GM12875 (cell line): ENCODE measurements around the gene RGS12.

Experiments
- H3K4me3 ChIP-seq: one replicate; pipeline ENCODE4 v1.5.1; 2011; ENCODE audit warnings: low read depth, low read length, control low read depth
- CTCF ChIP-seq: IDR thresholded peaks from 2 replicates; pipeline ENCODE4 v1.5.1; 2011; ENCODE audit warnings: low read depth, mild to moderate bottlenecking, control low read depth, inconsistent platforms, low read length, moderate library complexity, borderline replicate concordance; ENCODE audit not compliant: insufficient read depth

RGS12 gene

GRCh38 chr4:3310301-3311094 lies 17.7 kb downstream of the RGS12 start:
- no peak for TF ChIP-seq CTCF
- no peak overlapping the region for H3K4me3 ChIP-seq

- no peak for TF ChIP-seq CTCF
- H3K4me3 ChIP-seq: no peak overlapping the region
These were observed 18.2 kb downstream of the RGS12 start for GRCh38 chr4:3311095-3311372.

GRCh38 chr4:3311489-3312171 lies 18.8 kb downstream of the RGS12 start:
- no peak overlapping the region for H3K4me3 ChIP-seq
- no peak for TF ChIP-seq CTCF

- no peak for TF ChIP-seq CTCF
- no peak overlapping the region for H3K4me3 ChIP-seq
These were observed 19.5 kb downstream of the RGS12 start for GRCh38 chr4:3312362-3312761.

GRCh38 chr4:3313139-3313538 lies 20.3 kb downstream of the RGS12 start:
- no peak for TF ChIP-seq CTCF
- no peak overlapping the region for H3K4me3 ChIP-seq

GRCh38 chr4:3313556-3314228 lies 20.9 kb downstream of the RGS12 start:
- no peak overlapping the region for H3K4me3 ChIP-seq
- no peak for TF ChIP-seq CTCF
